Gastrocnemius medialis (tissue), 4 donors: ENCODE data around the gene ZNF77.

Source experiments
- CTCF ChIP-seq, 5 experiments: fragments of 450-650 bp in 3 of 5; fragments of 200-600 bp in 2 of 5; sonication (generic) in 2 of 5; IDR thresholded peaks in 4 of 5; conservative IDR thresholded peaks in 1 of 5; 1 replicate in 4 of 5; 2 replicates in 1 of 5; pipeline ENCODE4 v1.5.1; 2016 to 2019; ENCODE audit warnings: antibody characterized with exemption in 5 of 5, mild to moderate bottlenecking in 3 of 5, moderate library complexity in 3 of 5
- POLR2A ChIP-seq, 2 donors: fragments of 450-650 bp; IDR thresholded peaks; one replicate each; pipeline ENCODE4 v1.6.1; 2017; ENCODE audit warnings: antibody characterized with exemption in 2 of 2, mild to moderate bottlenecking in 2 of 2, moderate library complexity in 2 of 2

GRCh38 chr19:2906631-2907195, 38.1 kb downstream of the ZNF77 start:
- no peak for TF ChIP-seq POLR2A (IDR thresholded peaks at IDR 0.05)
- no peak for TF ChIP-seq CTCF (IDR thresholded peaks at IDR 0.05 in 4 of 5, conservative IDR thresholded peaks at IDR 0.05 in 1 of 5)
